ENCODE data around the gene FRMD3.

The FRMD3 gene

DNA sequence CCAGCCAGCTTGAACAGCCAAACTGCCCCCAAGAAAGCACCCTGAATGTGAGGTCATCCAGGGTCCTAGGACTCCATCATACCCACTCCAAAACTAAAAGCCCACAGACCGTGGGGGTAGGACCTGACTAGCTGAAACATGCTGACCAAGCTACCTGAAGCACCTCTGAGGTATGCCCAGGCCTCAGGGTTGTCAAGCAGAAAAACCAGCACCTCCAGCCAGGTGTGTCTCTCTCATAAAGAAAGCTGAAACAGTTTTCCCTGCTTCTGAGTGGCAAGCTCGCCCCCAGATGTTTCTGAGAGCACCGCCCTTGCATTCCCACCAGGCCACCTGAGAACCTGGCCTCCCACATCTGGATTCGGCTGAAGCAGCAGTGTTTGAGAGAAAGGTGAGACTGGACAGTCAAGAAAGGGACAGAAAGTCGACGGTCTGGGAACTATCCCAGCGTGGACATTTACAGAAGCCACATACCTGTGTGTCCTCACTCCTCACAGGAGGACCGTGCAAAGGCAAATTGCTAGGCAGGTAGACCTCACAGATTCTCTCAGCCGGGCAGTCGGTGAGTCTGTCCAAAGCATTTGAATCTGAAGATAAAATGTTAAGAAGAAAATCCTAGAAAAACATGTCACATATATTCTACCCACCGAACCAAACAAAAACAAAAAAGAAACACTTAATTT lies 319.6 kb downstream of the FRMD3 start:
- no peak for DNase-seq

DNA sequence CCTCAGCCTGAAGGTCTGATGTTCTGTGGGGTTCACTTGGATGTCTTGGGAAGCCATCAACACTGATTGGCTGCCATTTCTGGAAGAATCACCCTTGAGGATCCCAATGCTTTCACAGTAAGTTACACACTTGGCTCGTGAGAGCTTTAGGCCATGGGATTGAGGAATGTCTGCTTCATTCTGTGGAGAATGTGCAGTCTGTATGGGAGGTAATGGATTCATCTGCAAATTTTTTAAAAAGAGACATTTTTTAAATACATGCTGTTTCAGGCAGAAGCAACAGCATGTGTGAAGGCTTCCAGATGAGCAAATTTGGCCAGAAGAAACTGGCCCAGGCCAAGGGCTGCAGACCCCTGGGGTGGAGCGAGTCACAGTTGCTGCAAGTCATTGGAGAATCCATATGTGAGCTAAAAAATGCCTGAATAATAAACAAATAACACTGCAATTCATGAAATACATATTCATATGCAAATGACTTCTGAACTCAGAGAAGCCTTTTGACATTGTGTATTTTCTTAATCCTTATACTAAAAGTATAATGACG lies 328.9 kb downstream of the FRMD3 start:
- no peak for DNase-seq

DNA sequence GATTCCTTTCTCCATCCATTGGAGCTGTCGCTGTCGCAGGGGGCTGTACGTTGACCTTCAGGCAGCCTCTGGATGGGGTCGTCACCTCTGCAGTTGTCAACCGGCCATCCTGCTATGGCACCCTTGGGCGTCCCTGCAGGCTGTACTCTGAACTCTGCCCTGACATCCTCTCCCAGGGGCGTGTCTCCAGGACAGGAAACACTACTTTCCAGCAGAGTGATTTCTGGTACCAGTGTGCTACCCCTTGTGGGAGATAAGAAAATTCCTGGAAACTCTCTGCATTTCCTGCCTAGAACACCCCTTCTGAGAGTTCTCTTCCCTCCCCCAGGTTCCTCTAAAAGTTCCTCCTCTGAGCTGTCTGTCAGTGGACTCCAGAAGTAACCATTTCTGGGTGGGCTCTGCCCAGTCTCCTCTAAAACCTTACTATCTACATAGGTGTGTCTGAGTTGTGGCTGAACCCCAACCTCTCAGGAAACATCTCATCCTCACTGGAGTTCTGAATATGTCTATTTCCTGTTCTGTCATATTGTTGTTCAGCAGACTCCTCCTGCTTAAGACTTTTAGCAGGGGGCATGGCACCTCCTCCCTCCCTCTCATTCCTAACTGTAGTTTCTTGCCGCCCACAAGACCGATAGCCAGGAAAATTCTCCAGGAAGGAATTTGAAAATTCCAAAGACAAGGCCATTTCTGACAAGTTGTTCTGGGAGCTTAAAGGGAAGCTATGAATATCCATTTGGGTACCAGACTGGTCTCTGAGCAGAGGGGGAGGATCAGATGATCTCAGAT lies 329.9 kb downstream of the FRMD3 start:
- DNase-seq: no peak

DNA sequence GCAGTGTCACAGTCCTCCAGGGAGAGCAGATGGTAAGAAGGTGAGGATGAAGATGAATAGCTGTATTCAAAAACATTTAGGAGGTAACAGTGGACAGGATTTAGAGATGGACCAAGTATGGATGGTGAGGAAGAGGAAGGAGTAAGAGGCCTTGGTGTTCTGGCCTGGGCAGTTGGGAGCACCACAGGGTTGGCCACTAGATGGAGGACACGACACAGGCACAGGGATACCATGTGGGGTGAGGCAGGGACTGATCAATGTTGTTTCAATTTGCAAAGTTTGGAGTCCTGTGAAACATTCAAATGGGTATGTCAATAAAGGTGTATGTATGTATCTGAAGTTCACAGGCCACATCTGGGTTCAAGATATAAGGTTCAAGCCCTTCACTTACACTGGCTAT lies 334.2 kb downstream of the FRMD3 start:
- DNase-seq: no peak

DNA sequence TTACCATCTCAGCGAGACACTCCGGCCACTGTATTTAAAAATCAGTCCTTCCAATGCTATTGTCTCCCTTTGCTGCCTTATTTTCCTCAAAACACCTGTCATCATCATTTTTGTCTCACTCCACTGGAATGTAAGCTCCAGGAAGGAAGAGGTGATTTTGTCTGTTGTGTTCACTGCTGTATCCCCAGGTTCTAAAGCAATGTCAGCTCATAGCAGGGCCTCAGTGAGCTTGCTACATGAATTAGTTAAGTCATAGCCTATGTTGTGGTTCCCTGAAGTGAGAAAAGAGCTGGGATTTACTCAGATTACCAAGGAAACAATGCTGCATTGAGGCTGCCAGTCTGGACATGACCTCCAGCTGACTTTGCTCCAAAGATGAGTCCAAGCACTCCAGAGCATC lies 337.7 kb downstream of the FRMD3 start:
- DNase-seq: no peak

DNA sequence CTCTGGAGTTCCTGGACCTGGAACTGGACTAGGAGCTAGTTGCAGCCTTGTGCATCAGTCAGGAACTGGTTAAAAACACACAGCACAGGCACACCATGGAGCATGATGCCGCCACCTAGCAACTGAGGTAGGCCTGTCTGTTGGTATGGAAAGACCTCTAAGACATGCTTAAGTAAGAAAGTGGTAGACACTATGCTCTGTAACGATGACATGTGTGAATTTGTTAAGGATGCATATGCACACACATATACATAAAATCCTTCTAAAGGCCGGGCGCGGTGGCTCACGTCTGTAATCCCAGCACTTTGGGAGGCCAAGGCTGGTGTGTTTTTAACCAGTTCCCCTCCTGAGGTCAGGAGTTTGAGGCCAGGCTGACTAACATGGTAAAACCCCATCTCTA lies 338.4 kb downstream of the FRMD3 start:
- DNase-seq: no peak

DNA sequence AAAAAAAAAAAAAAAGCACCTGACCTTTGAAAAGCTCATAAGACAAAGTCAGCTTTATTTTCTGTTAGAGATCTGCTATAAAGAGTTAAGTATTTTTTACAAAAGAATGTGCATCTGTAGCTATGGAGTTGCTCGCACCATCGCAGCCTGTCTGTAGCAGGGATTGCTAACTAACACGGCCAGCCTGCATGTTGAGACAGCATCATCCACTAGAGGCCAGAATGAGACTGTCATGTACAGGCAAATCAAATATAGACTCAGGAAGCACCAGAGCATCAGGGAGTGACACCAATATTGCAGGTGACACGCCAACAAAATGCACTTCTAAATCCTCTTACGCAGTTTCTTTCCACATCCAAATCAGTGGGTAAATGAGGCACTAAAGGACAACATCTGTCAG lies 339.0 kb downstream of the FRMD3 start:
- DNase-seq: no peak

DNA sequence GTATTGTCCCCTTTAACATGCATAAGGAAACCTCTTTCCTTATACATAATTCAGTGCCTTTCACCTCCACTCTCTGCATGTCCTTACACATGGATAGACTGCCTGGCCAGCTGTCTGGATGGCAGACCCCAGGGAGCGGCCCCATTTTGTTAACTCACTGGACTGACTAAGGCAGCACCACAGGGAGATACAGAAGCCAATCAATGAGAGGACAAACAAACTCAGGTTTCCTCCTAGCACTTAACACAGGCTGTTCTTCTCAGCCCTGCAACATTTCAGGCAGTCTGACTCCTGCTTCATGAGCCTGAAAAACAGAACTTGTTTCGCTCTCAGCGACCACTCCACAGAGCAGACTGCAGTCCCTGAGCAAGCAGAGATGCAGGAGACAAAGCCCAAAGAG lies 339.8 kb downstream of the FRMD3 start:
- DNase-seq: no peak

DNA sequence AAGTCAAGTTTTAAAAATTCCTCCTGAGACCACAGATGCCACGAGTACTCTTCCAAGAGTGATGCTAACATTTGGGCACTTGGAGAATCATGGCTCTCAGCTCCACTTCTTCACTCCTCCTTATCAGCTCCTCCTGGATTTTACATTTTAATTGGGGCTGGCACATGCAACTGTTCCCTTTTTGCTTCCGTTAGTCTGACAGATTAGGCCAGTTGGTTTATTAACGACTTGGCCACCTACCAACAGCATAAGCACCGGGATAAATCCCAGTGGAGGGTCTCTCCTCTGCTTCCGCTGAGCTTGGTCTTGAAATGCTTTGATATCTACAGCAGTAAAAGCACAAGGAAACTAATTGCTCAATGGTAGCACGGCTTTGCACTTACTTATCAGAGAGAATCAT lies 340.6 kb downstream of the FRMD3 start:
- DNase-seq: no peak

DNA sequence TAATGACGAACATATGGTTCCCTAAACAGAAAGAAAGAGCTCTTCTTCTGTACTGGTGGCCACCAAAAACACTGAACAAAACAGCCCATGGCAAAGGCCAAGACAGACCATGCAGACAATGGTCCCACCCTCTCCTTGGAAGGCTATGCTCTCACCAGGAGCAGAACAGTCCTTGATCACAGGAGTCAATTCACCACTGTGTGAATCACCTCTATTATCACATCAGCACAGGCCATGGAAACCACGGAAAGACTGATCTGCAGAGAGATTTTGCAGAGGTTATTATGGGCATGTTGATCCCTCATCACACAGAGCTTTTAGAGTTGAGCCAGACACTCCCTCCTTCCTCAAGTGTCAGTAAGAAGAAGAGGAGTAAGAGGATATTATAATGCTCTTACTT lies 341.3 kb downstream of the FRMD3 start:
- no peak for DNase-seq
